OCI-LY7 (cell line): ENCODE results near the gene METTL25B.

ENCODE experiments used
- CTCF ChIP-seq: fragments of 200-600 bp; sonication (generic); conservative IDR thresholded peaks from 2 replicates; pipeline ENCODE4 v1.5.1; 2014; ENCODE audit warnings: mild to moderate bottlenecking, antibody characterized with exemption, low read length, moderate library complexity, mixed read lengths
- EZH2phosphoT487 ChIP-seq: fragments of 200-600 bp; sonication (generic); IDR thresholded peaks from 2 replicates; pipeline ENCODE4 v1.6.1; 2018; ENCODE audit warnings: low read depth, borderline replicate concordance, mild to moderate bottlenecking, mixed run types, antibody characterized with exemption, low read length, moderate library complexity, mixed read lengths

- TF ChIP-seq CTCF (no peak), EZH2phosphoT487 (no peak)
Observed at GRCh38 chr1:156766298-156767100, 38.2 kb downstream of the METTL25B start.
